Astrocyte (in vitro differentiated cells and primary cell): ENCODE measurements around the gene AZIN2.

Experiments used
- CTCF ChIP-seq: IDR thresholded peaks from 2 replicates; pipeline ENCODE4 v1.5.1; 2011; ENCODE audit warnings: low read depth, mild to moderate bottlenecking, inconsistent platforms, low read length, moderate library complexity; ENCODE audit not compliant: insufficient read depth
- EZH2 ChIP-seq: IDR thresholded peaks from 2 replicates; pipeline ENCODE4 v1.6.1; 2012; ENCODE audit warnings: mild to moderate bottlenecking, low read length, inconsistent platforms; ENCODE audit not compliant: insufficient read depth

GRCh38 chr1:33093004-33093403 lies 12.1 kb downstream of the AZIN2 start:
- TF ChIP-seq CTCF (no peak), EZH2 (no peak)
